GM19043 (cell line): Measurements from ENCODE around the gene TUBG1.
"Not testable (repeated sequence)": the region's sequence is repeated elsewhere in the genome, so short reads cannot be mapped to it uniquely, and the experiment has no call there.

ENCODE experiments used
- ATAC-seq: cut with Tn5 transposase; IDR thresholded peaks from one replicate; pipeline ENCODE4 v1.9.1; 2021; ENCODE audit warnings: low read depth; ENCODE audit not compliant: unreplicated experiment

Gene TUBG1

GRCh38 chr17:42621987-42622386 lies 12.5 kb downstream of the TUBG1 start:
- not testable (repeated sequence) for ATAC-seq

- ATAC-seq, result no peak
Observed at GRCh38 chr17:42623271-42623670, 13.8 kb downstream of the TUBG1 start.

GRCh38 chr17:42623732-42624596 lies 14.5 kb downstream of the TUBG1 start:
- ATAC-seq, result no peak

GRCh38 chr17:42627032-42627764 lies 17.7 kb downstream of the TUBG1 start:
- ATAC-seq, result not testable (repeated sequence)

GRCh38 chr17:42629411-42630009 lies 20.0 kb downstream of the TUBG1 start:
- no peak for ATAC-seq

GRCh38 chr17:42632949-42633444 lies 23.5 kb downstream of the TUBG1 start:
- ATAC-seq, result no peak

GRCh38 chr17:42639525-42640113 lies 30.1 kb downstream of the TUBG1 start:
- no peak for ATAC-seq

GRCh38 chr17:42640121-42640520 lies 30.6 kb downstream of the TUBG1 start:
- no peak for ATAC-seq

- no peak for ATAC-seq
Observed at GRCh38 chr17:42642336-42642735, 32.9 kb downstream of the TUBG1 start.

- ATAC-seq, result no peak
Observed at GRCh38 chr17:42647778-42648177, 38.3 kb downstream of the TUBG1 start.

- ATAC-seq, result no peak
Observed at GRCh38 chr17:42651392-42651791, 41.9 kb downstream of the TUBG1 start.

- no peak for ATAC-seq
Observed at GRCh38 chr17:42653179-42654124, 44.0 kb downstream of the TUBG1 start.

- no peak for ATAC-seq
Observed at GRCh38 chr17:42655528-42655927, 46.0 kb downstream of the TUBG1 start.

- no peak for ATAC-seq
Observed at GRCh38 chr17:42657824-42658588, 48.5 kb downstream of the TUBG1 start.

GRCh38 chr17:42659079-42659931 lies 49.8 kb downstream of the TUBG1 start, which contains the start of gene TUBG2:
TUBG2 (plus strand) TSS chr17:42659284; CDS start chr17:42659504, 220 bp downstream.
- ATAC-seq, result no peak

- ATAC-seq, result not testable (repeated sequence)
Observed at GRCh38 chr17:42659932-42660274, 50.4 kb downstream of the TUBG1 start.

GRCh38 chr17:42660692-42661345 lies 51.3 kb downstream of the TUBG1 start:
- no peak for ATAC-seq
